ENCODE measurements around the gene TDRD7.

Gene TDRD7

DNA sequence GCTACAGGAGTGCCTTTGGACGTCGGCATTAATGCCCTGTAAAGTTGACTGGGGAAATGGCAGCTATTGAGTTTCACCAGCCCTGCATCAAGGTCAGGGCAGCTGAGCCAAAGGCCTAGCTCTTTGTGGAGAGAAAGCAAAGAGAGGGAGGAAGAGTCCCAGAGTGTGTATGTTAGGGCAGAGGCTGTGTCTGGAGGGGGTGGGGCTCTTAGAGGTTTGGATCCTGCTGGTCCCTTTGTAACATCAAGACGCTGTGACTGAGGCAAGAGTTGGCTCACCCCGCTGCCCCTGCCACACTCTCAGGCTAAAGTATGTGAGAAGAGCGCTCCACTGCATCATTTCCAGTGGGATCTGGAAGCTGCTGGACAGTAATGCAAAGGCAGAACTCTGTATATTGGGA is 123.9 kb downstream of the TDRD7 start:
- H3K9ac ChIP-seq (ENCODE audit: low read length) = no peak overlapping the region
- no peaks in the 10 kb centered on the region for H3K27me3 ChIP-seq (ENCODE audit: control insufficient read depth in 1 of 2, insufficient read depth in 2 of 2, low read length in 2 of 2)
- no peak overlapping the region for H3K27ac ChIP-seq (ENCODE audit: low read depth, low read length)
- no peak overlapping the region for H3K4me3 ChIP-seq (ENCODE audit: low read depth in 1 of 2, low read length in 2 of 2)
- H3K36me3 ChIP-seq (ENCODE audit: insufficient read depth, low read length) = peaks cover 4% of the 10 kb centered on the region
- H3K4me1 ChIP-seq (ENCODE audit: insufficient read depth, low read length) = peaks cover 35% of the 10 kb centered on the region
- no peaks in the 10 kb centered on the region for H3K9me3 ChIP-seq (ENCODE audit: low read length)

GRCh38 chr9:97536480-97536879 is 124.6 kb downstream of the TDRD7 start:
- Histone ChIP-seq H3K27ac (ENCODE audit: low read depth, low read length) (no peak overlapping the region), H3K36me3 (ENCODE audit: insufficient read depth, low read length) (peaks cover 4% of the 10 kb centered on the region), H3K9me3 (ENCODE audit: low read length) (no peaks in the 10 kb centered on the region), H3K4me1 (ENCODE audit: insufficient read depth, low read length) (peaks cover 29% of the 10 kb centered on the region), H3K9ac (ENCODE audit: low read length) (no peak overlapping the region), H3K27me3 (ENCODE audit: control insufficient read depth in 1 of 2, insufficient read depth in 2 of 2, low read length in 2 of 2) (no peaks in the 10 kb centered on the region), H3K4me3 (ENCODE audit: low read depth in 1 of 2, low read length in 2 of 2) (no peak overlapping the region)

- Histone ChIP-seq H3K9me3 (ENCODE audit: low read length) (no peaks in the 10 kb centered on the region), H3K4me1 (ENCODE audit: insufficient read depth, low read length) (peaks cover 11% of the 10 kb centered on the region), H3K27me3 (ENCODE audit: control insufficient read depth in 1 of 2, insufficient read depth in 2 of 2, low read length in 2 of 2) (no peaks in the 10 kb centered on the region), H3K36me3 (ENCODE audit: insufficient read depth, low read length) (peaks cover 8% of the 10 kb centered on the region), H3K4me3 (ENCODE audit: low read depth in 1 of 2, low read length in 2 of 2) (no peak overlapping the region), H3K9ac (ENCODE audit: low read length) (no peak overlapping the region), H3K27ac (ENCODE audit: low read depth, low read length) (no peak overlapping the region)
These were observed 131.7 kb downstream of the TDRD7 start for GRCh38 chr9:97543561-97543960.

GRCh38 chr9:97545486-97545885 is 133.6 kb downstream of the TDRD7 start:
- Histone ChIP-seq H3K27ac (ENCODE audit: low read depth, low read length) (no peak overlapping the region), H3K36me3 (ENCODE audit: insufficient read depth, low read length) (peaks cover 12% of the 10 kb centered on the region), H3K4me3 (ENCODE audit: low read depth in 1 of 2, low read length in 2 of 2) (no peak overlapping the region), H3K4me1 (ENCODE audit: insufficient read depth, low read length) (peaks cover 11% of the 10 kb centered on the region), H3K9ac (ENCODE audit: low read length) (no peak overlapping the region), H3K9me3 (ENCODE audit: low read length) (no peaks in the 10 kb centered on the region), H3K27me3 (ENCODE audit: control insufficient read depth in 1 of 2, insufficient read depth in 2 of 2, low read length in 2 of 2) (no peaks in the 10 kb centered on the region)

Data from muscle layer of colon (tissue), 2 donors.